SHP77 treated with DMSO at 0.1 percent for 48 hours (cell line): ENCODE results near the gene GCAT.
"Not testable (repeated sequence)": the region's sequence is repeated elsewhere in the genome, so short reads cannot be mapped to it uniquely, and the experiment has no call there.

Experiments
- DNase-seq: peaks from one replicate; lab custom pipeline; 2025; lab: John Stamatoyannopoulos, UW

Gene GCAT

GRCh38 chr22:37782340-37783168 lies 25.2 kb upstream of the GCAT start:
- DNase-seq = no peak

GRCh38 chr22:37784829-37785495 lies 22.8 kb upstream of the GCAT start:
- DNase-seq = no peak

- no peak for DNase-seq
Observed at GRCh38 chr22:37790234-37790633, 17.5 kb upstream of the GCAT start.

- DNase-seq = no peak
Observed at GRCh38 chr22:37792494-37792893, 15.2 kb upstream of the GCAT start.

- no peak for DNase-seq
Observed at GRCh38 chr22:37794376-37794775, 13.4 kb upstream of the GCAT start.

- DNase-seq = no peak
Observed at GRCh38 chr22:37796079-37796478, 11.7 kb upstream of the GCAT start.

GRCh38 chr22:37797259-37797658 lies 10.5 kb upstream of the GCAT start:
- not testable (repeated sequence) for DNase-seq

- no peak for DNase-seq
Observed at GRCh38 chr22:37797874-37798500, 9.7 kb upstream of the GCAT start.

GRCh38 chr22:37799979-37800378 lies 7.8 kb upstream of the GCAT start:
- not testable (repeated sequence) for DNase-seq

- DNase-seq = peak; percentile 17
Observed at GRCh38 chr22:37801946-37802309, 5.8 kb upstream of the GCAT start.

- DNase-seq = peak; percentile 34
Observed at GRCh38 chr22:37802310-37803194, 5.2 kb upstream of the GCAT start.

GRCh38 chr22:37803195-37803638 lies 4.5 kb upstream of the GCAT start:
- no peak for DNase-seq

GRCh38 chr22:37803639-37804351 lies 3.9 kb upstream of the GCAT start:
- no peak for DNase-seq

- DNase-seq = no peak
Observed at GRCh38 chr22:37804352-37804880, 3.3 kb upstream of the GCAT start.

- peak; percentile 67 for DNase-seq
Observed at GRCh38 chr22:37804881-37805809, 2.6 kb upstream of the GCAT start.

- DNase-seq = no peak
Observed at GRCh38 chr22:37805810-37806277, 1.9 kb upstream of the GCAT start.

- no peak for DNase-seq
Observed at GRCh38 chr22:37806409-37807333, 1.1 kb upstream of the GCAT start.

- no peak for DNase-seq
Observed at GRCh38 chr22:37808294-37808657, 542 bp downstream of the GCAT start.
